ENCODE data around the gene NCBP3. TPM values are rescaled to one million over a fixed set of nuclear protein-coding genes. Genes with fewer than 3 reads are reported as not detected.

NCBP3 gene
- total and polyA plus RNA-seq, 11 donors, result 10.4 to 26.4 (median 20.2) TPM

- H3K9me3 ChIP-seq, result peaks cover 0 to 4% (median 0%) of the 10 kb centered on the region in 12 donors
- WGBS, 4 donors, result 70 to 81% (median 72%) methylated on average over 9 to 12 of the region's 12 CpGs
- TF ChIP-seq POLR2A (IDR thresholded peaks at IDR 0.05) (no peak), CTCF (IDR thresholded peaks at IDR 0.05) (no peak)
- no peaks in the 10 kb centered on the region for H3K36me3 ChIP-seq
- no peak overlapping the region for H3K4me3 ChIP-seq
- no peaks in the 10 kb centered on the region for H3K4me1 ChIP-seq
- DNase-seq (no peak), ATAC-seq (no peak)
- H3K27ac ChIP-seq, result no peak overlapping the region
- H3K27me3 ChIP-seq, result peaks cover 0 to 5% (median 0%) of the 10 kb centered on the region in 9 donors
- intact Hi-C loops (cut with DNase I), result no loop called here
Observed at GRCh38 chr17:3772764-3773163, 73.3 kb downstream of the NCBP3 start.

GRCh38 chr17:3771140-3771539 is 74.9 kb downstream of the NCBP3 start:
- TF ChIP-seq CTCF (IDR thresholded peaks at IDR 0.05) (no peak), POLR2A (IDR thresholded peaks at IDR 0.05) (no peak)
- 77 to 82% (median 77%) methylated on average over 16 of the region's 16 CpGs for WGBS, 4 donors
- H3K4me1 ChIP-seq, result no peaks in the 10 kb centered on the region

GRCh38 chr17:3770466-3770865 is 75.6 kb downstream of the NCBP3 start:
- ATAC-seq, result no peak
- peaks cover 0 to 4% (median 0%) of the 10 kb centered on the region in 12 donors for H3K4me1 ChIP-seq
- peaks cover 0 to 5% (median 0%) of the 10 kb centered on the region in 12 donors for H3K9me3 ChIP-seq
- DNase-seq, result no peak
- H3K4me3 ChIP-seq, result no peak overlapping the region
- H3K27me3 ChIP-seq, result peaks cover 0 to 5% (median 0%) of the 10 kb centered on the region in 9 donors
- no peak for TF ChIP-seq CTCF (IDR thresholded peaks at IDR 0.05)
- no peak for TF ChIP-seq POLR2A (IDR thresholded peaks at IDR 0.05)
- H3K36me3 ChIP-seq, result no peaks in the 10 kb centered on the region
- H3K27ac ChIP-seq, result no peak overlapping the region
- intact Hi-C loops (cut with DNase I), result no loop called here
- 53 to 70% (median 58%) methylated on average over 8 of the region's 8 CpGs for WGBS, 4 donors

More at GRCh38 chr17:3771140-3771539, 74.9 kb downstream of the NCBP3 start:
- Histone ChIP-seq H3K9me3 (peaks cover 0 to 5% (median 0%) of the 10 kb centered on the region in 12 donors), H3K27ac (no peak overlapping the region), H3K36me3 (no peaks in the 10 kb centered on the region), H3K27me3 (peaks cover 0 to 5% (median 0%) of the 10 kb centered on the region in 9 donors), H3K4me3 (no peak overlapping the region)
- intact Hi-C loops (cut with DNase I), result no loop called here
- ATAC-seq, result no peak
- no peak for DNase-seq

- Histone ChIP-seq H3K36me3 (no peaks in the 10 kb centered on the region), H3K27ac (no peak overlapping the region), H3K4me3 (no peak overlapping the region), H3K9me3 (peaks cover 0 to 5% (median 0%) of the 10 kb centered on the region in 12 donors), H3K4me1 (peaks cover 0 to 6% (median 0%) of the 10 kb centered on the region in 12 donors), H3K27me3 (peaks cover 0 to 2% (median 0%) of the 10 kb centered on the region in 9 donors)
- ATAC-seq, result no peak
- DNase-seq, result no peak
- 51 to 76% (median 54%) methylated on average over 6 to 8 of the region's 8 CpGs for WGBS, 4 donors
- intact Hi-C loops (cut with DNase I), result no loop called here
- TF ChIP-seq POLR2A (IDR thresholded peaks at IDR 0.05) (no peak), CTCF (IDR thresholded peaks at IDR 0.05) (no peak)
Observed at GRCh38 chr17:3768769-3769168, 77.3 kb downstream of the NCBP3 start.
